Measurements from ENCODE around the gene TTC36. TPM values are rescaled to one million over a fixed set of nuclear protein-coding genes. Genes with fewer than 3 reads are reported as not detected.
A peak's percentile ranks its signal among the peaks of the same experiment; 100 is the strongest.

Gene TTC36
- total and polyA plus RNA-seq, 10 of the 15 experiments (the other 5 are each of a cell fraction or from before 2014, with no cell fraction given) = 0.28 to 0.78 (median 0.59) TPM; not detected in 7

GRCh38 chr11:118530683-118531596 is 3.7 kb downstream of the TTC36 start, which contains the start of gene TMEM25 (continued):
- TF ChIP-seq GATAD2B (conservative IDR thresholded peaks at IDR 0.05; ENCODE audit: low read depth) (peak; percentile 92), GABPA (IDR thresholded peaks at IDR 0.05; ENCODE audit: low read depth) (no peak), ZBTB40 (IDR thresholded peaks at IDR 0.05; ENCODE audit: borderline replicate concordance) (no peak), SUZ12 (IDR thresholded peaks at IDR 0.05; ENCODE audit: unreplicated experiment) (no peak), SMARCA5 (IDR thresholded peaks at IDR 0.05) (peak; percentile 74; the same call in 1 of the 2 replicates), USF1 (IDR thresholded peaks at IDR 0.05; ENCODE audit: borderline replicate concordance, extremely low read length, insufficient read depth, low read depth, low read length) (no peak), ZNF384 (IDR thresholded peaks at IDR 0.05; ENCODE audit: borderline replicate concordance, low read depth, low read length) (no peak), IRF3 (IDR thresholded peaks at IDR 0.05) (no peak), BMI1 (IDR thresholded peaks at IDR 0.05; ENCODE audit: borderline replicate concordance) (no peak), RELA (IDR thresholded peaks at IDR 0.05; ENCODE audit: borderline replicate concordance, partially characterized antibody) (no peak), E4F1 (IDR thresholded peaks at IDR 0.05; ENCODE audit: borderline replicate concordance, partially characterized antibody) (no peak), ELK1 (IDR thresholded peaks at IDR 0.05; ENCODE audit: low read depth, low read length) (no peak), FOXM1 (IDR thresholded peaks at IDR 0.05; ENCODE audit: low read depth, low read length) (no peak), FOS (IDR thresholded peaks at IDR 0.05; ENCODE audit: borderline replicate concordance, extremely low read depth, insufficient read length) (no peak), NRF1 (conservative IDR thresholded peaks at IDR 0.05; ENCODE audit: low read depth, low read length) (no peak), POU2F2 (IDR thresholded peaks at IDR 0.05; ENCODE audit: borderline replicate concordance, low read depth, low read length) (no peak), SPI1 (IDR thresholded peaks at IDR 0.05; ENCODE audit: borderline replicate concordance, insufficient read depth, low read depth, low read length) (no peak), TCF12 (IDR thresholded peaks at IDR 0.05; ENCODE audit: low read depth, low read length) (peak; percentile 80)

Data from GM12878 (cell line).